ENCODE results near the gene DRAXIN. TPM values are rescaled to one million over a fixed set of nuclear protein-coding genes. Genes with fewer than 3 reads are reported as not detected.

Gene DRAXIN
- total RNA-seq, 1 donor from 2014 or later = 1.4 TPM

DNA sequence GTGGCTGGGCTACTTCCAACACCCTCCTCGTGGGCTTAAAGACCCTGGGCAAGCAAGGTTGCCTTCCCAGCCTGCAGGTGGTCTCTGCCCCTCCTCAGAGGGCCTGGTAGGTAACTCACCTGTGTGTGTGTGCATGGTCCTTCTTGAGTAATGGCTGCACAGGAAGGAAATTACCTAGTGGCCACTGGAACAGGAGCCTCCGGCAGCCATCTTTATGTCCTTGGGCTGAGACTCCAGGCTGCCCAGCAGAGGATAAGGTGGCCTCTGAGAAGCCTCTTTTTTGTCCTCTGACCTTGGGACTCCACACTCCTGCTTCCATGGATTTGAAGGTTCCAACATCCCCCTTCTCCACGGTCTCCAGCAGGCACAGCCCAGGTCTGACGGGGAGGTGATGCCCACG is 20.0 kb downstream of the DRAXIN start:
- no peak overlapping the region for H3K27ac Mint-ChIP-seq
- H3K4me1 Mint-ChIP-seq = peaks cover 4% of the 10 kb centered on the region
- H3K9me3 Mint-ChIP-seq = no peaks in the 10 kb centered on the region
- H3K36me3 Mint-ChIP-seq = no peaks in the 10 kb centered on the region
- TF ChIP-seq, protein P1, sequence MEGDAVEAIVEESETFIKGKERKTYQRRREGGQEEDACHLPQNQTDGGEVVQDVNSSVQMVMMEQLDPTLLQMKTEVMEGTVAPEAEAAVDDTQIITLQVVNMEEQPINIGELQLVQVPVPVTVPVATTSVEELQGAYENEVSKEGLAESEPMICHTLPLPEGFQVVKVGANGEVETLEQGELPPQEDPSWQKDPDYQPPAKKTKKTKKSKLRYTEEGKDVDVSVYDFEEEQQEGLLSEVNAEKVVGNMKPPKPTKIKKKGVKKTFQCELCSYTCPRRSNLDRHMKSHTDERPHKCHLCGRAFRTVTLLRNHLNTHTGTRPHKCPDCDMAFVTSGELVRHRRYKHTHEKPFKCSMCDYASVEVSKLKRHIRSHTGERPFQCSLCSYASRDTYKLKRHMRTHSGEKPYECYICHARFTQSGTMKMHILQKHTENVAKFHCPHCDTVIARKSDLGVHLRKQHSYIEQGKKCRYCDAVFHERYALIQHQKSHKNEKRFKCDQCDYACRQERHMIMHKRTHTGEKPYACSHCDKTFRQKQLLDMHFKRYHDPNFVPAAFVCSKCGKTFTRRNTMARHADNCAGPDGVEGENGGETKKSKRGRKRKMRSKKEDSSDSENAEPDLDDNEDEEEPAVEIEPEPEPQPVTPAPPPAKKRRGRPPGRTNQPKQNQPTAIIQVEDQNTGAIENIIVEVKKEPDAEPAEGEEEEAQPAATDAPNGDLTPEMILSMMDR (IDR thresholded peaks at IDR 0.05; ENCODE audit: unreplicated experiment) = no peak
- no peaks in the 10 kb centered on the region for H3K27me3 Mint-ChIP-seq (ENCODE audit: low read depth)
- H3K4me3 Mint-ChIP-seq = no peak overlapping the region
- no peak for DNase-seq (ENCODE audit: low spot score in 2 of 2, unreplicated experiment in 2 of 2)

DNA sequence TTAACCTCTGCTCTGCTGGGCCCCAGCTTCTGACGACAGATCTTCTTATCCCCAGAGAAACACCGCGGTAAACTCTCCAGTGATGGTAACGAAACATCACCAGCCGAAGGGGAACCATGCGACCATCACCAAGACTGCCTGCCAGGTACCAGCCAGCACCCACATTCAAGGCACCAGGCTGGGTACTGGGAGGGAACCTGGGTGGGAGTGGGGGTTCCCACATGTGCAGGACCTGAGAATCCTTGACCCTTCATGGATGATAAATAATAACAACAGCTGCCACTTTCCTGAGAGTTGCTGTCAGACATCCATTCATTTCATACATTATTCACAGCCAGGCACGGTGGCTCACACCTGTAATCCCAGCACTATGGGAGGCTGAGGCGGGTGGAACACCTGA is 20.8 kb downstream of the DRAXIN start:
- Mint-ChIP-seq H3K9me3 (no peaks in the 10 kb centered on the region), H3K4me1 (peaks cover 4% of the 10 kb centered on the region)
- no peak for DNase-seq (ENCODE audit: low spot score in 2 of 2, unreplicated experiment in 2 of 2)

DNA sequence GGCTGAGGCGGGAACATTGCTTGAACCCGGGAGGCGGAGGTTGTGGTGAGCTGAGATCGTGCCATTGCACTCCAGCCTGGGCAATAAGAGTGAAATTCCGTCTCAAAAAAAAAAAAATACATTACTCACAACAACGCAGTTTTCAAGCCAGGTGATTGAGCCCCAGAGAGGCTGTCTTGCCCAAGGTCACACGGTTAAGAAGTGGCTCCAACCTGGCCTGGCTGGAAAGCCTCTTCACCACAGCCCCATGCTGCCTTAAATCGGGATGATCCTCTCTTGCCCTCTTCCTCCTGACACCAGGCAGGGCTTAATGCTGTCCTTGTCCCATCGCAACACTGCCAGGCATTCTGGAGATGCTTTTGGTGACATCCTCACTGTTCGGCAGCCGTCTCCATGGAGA is 21.6 kb downstream of the DRAXIN start:
- Mint-ChIP-seq H3K36me3 (no peaks in the 10 kb centered on the region), H3K9me3 (no peaks in the 10 kb centered on the region), H3K4me3 (no peak overlapping the region), H3K27ac (no peak overlapping the region), H3K4me1 (no peaks in the 10 kb centered on the region), H3K27me3 (ENCODE audit: low read depth) (no peaks in the 10 kb centered on the region)
- TF ChIP-seq, protein P1 (IDR thresholded peaks at IDR 0.05; ENCODE audit: unreplicated experiment) = no peak
- DNase-seq (ENCODE audit: low spot score in 2 of 2, unreplicated experiment in 2 of 2) = no peak

More for the DNA sequence above, 20.8 kb downstream of the DRAXIN start:
- Mint-ChIP-seq H3K4me3 (no peak overlapping the region), H3K27ac (no peak overlapping the region), H3K27me3 (ENCODE audit: low read depth) (no peaks in the 10 kb centered on the region), H3K36me3 (no peaks in the 10 kb centered on the region)
- TF ChIP-seq, protein P1 (IDR thresholded peaks at IDR 0.05; ENCODE audit: unreplicated experiment) = no peak

DNA sequence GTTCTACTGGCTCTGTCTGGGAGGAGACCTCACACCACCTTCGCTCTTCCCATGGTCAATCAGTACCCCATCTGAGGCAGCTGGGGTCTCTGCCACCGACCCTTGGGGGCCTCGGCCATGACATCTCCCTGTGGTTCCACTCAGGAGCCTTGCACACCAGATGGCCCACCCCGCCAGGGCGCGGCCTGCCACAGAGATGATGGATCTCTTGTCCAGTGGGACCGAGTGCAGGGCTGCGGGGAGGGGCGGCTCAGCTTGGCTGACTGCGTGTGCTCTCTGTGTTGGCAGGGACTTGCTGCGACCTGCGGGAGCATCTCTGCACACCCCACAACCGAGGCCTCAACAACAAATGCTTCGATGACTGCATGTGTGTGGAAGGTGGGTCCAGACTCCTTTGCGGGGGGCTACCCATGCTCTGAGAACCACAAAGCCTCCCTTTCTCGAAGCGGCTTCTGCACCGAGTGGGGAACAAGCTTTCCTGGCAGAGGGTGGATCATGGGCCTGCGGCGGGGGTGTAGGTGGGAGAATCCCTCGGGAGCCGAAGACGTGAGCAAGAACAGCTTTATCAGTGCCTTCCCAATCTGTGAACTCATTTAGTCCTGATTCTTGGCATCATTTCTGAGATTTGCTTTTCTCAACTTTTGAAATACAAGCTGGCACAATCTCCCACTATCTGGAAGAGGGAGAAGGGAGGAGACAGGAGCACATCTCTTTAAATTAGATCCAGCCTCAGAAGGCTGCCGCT is 23.5 kb downstream of the DRAXIN start:
- Mint-ChIP-seq H3K9me3 (no peaks in the 10 kb centered on the region), H3K27me3 (ENCODE audit: low read depth) (peaks cover 11% of the 10 kb centered on the region), H3K4me1 (peaks cover 4% of the 10 kb centered on the region), H3K36me3 (no peaks in the 10 kb centered on the region), H3K4me3 (no peak overlapping the region), H3K27ac (peak overlapping the region; percentile 30)
- no peak for DNase-seq (ENCODE audit: low spot score in 2 of 2, unreplicated experiment in 2 of 2)
- TF ChIP-seq, protein P1 (IDR thresholded peaks at IDR 0.05; ENCODE audit: unreplicated experiment) = no peak

DNA sequence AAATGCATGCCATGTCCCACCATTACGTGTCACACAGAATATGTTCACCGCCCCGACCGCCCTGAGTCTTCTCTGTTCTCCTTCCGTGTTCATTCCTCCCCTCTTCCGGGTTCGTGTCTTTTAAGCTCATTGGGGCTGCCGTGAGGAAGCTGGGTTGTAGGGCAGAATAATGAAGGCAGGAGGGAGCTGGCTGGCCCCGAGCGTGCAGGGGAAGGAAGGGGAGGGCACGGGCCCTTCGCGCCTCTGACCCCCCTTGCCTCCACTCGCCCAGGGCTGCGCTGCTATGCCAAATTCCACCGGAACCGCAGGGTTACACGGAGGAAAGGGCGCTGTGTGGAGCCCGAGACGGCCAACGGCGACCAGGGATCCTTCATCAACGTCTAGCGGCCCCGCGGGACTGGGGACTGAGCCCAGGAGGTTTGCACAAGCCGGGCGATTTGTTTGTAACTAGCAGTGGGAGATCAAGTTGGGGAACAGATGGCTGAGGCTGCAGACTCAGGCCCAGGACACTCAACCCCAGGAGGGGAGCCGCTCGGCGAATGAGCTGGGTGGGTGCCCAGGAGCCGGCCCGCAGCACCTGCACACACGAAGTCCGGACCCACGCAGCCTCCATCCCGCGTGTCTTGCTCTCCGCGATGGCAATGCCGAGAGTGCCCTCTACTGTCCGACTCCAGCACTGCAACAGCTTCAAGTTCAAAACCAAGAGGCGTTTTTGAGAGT is 28.0 kb downstream of the DRAXIN start:
- Mint-ChIP-seq H3K4me1 (peaks cover 4% of the 10 kb centered on the region), H3K27me3 (ENCODE audit: low read depth) (peaks cover 11% of the 10 kb centered on the region), H3K9me3 (no peaks in the 10 kb centered on the region), H3K36me3 (no peaks in the 10 kb centered on the region), H3K27ac (peak overlapping the region; percentile 12), H3K4me3 (peak overlapping the region; percentile 54)
- TF ChIP-seq, protein P1 (IDR thresholded peaks at IDR 0.05; ENCODE audit: unreplicated experiment) = peak; percentile 88
- peak in 1 of 2 experiments; percentile 82 for DNase-seq (ENCODE audit: low spot score in 2 of 2, unreplicated experiment in 2 of 2)

Data from mesothelial cell of epicardium (in vitro differentiated cells).